RWPE1 (cell line): ENCODE measurements around the gene NOTCH3.

Source experiments
- CTCF ChIA-PET: fragments of 350-600 bp; sonication (Branson Sonifier 250); formaldehyde crosslinking; extraction: SDS; loops from one replicate; lab custom pipeline; 2021; lab: Yijun Ruan, JAX
- POLR2A ChIA-PET: fragments of 400-600 bp; formaldehyde crosslinking; extraction: SDS; loops from one replicate; lab custom pipeline; 2020; ENCODE audit warnings: antibody characterized with exemption; ENCODE audit not compliant: low non-redundant PET; lab: Yijun Ruan, JAX
- DNase-seq: peaks from one replicate; pipeline ENCODE4 v3.0.0; 2012; ENCODE audit warnings: low spot score
- H3K27ac ChIP-seq: fragments of 450-650 bp; 2 replicates; pipeline ENCODE4 v1.5.1; 2017
- CTCF ChIP-seq: fragments of 450-650 bp; conservative IDR thresholded peaks from 2 replicates; pipeline ENCODE4 v1.5.1; 2017; ENCODE audit warnings: low read depth, mild to moderate bottlenecking

The NOTCH3 gene

GRCh38 chr19:15175609-15176008, 25.2 kb downstream of the NOTCH3 start:
- POLR2A ChIA-PET, result no interaction called here
- no peak for DNase-seq
- no peak overlapping the region for H3K27ac ChIP-seq
- CTCF ChIA-PET, result no interaction called here
- no peak for TF ChIP-seq CTCF

- H3K27ac ChIP-seq, result no peak overlapping the region
- POLR2A ChIA-PET, result no interaction called here
- CTCF ChIA-PET, result interaction anchor here (0.6 kb wide), 1 partner anchor 24 kb away, joined by 8 read pairs; no protein-coding TSS in a partner anchor
- DNase-seq, result no peak
- TF ChIP-seq CTCF, result no peak
Observed at GRCh38 chr19:15173746-15174404, 26.9 kb downstream of the NOTCH3 start.

- ChIA-PET POLR2A (no interaction called here), CTCF (no interaction called here)
- TF ChIP-seq CTCF, result no peak
- H3K27ac ChIP-seq, result no peak overlapping the region
- no peak for DNase-seq
Observed at GRCh38 chr19:15170345-15170744, 30.4 kb downstream of the NOTCH3 start.

DNA sequence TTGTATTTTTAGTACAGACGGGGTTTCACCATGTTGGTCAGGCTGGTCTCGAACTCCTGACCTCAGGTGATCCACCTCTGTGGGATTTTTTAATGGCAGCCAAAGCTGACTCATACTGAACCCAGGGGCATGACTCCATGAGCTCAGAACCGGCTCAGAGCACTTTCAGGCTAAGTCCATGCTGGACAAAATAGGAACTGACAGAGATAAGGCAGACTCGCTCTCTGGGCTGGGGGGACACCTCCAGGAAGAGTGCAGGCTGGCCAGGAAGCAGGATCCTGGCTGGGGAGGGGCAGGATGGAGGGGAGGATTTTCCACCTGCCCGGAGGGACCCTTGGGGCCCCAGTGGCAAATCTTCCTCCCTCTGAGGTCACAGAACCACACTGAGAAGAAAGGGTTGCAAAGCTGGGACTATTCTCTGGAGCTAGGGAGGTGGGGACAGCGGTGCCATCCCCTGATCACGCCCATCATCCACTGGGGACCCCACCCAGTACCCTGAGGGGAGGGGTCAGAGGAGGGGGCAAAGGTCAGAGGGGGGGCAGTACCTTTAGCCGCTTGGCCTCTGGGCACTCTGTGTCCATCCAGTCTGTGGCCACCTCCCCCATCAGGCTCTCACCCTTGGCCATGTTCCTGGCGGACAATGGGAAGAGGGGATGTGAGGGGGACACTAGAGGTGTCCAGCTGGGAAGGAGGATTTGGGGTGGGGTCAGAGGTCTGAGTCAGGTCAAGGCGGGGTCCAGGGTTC, 31.1 kb downstream of the NOTCH3 start:
- POLR2A ChIA-PET, result interaction anchor here (0.6 kb wide), 1 partner anchor 35 kb away, joined by 8 read pairs; no protein-coding TSS in a partner anchor
- no peak overlapping the region for H3K27ac ChIP-seq
- CTCF ChIA-PET, result no interaction called here
- no peak for TF ChIP-seq CTCF
- DNase-seq, result no peak

- DNase-seq, result no peak
- ChIA-PET CTCF (no interaction called here), POLR2A (no interaction called here)
- TF ChIP-seq CTCF, result no peak
- no peak overlapping the region for H3K27ac ChIP-seq
Observed at GRCh38 chr19:15166700-15167099, 34.1 kb downstream of the NOTCH3 start.

- no peak overlapping the region for H3K27ac ChIP-seq
- ChIA-PET POLR2A (no interaction called here), CTCF (interaction anchor here (0.6 to 1.4 kb wide), 10 partner anchors 10 to 296 kb away, joined by 3 to 16 read pairs (median 4); no protein-coding TSS in a partner anchor)
- TF ChIP-seq CTCF, result peak; percentile 71
- peak; percentile 60 for DNase-seq
Observed at GRCh38 chr19:15161028-15161984, 39.5 kb downstream of the NOTCH3 start.
